ENCODE measurements around the gene ETV5.

DNA sequence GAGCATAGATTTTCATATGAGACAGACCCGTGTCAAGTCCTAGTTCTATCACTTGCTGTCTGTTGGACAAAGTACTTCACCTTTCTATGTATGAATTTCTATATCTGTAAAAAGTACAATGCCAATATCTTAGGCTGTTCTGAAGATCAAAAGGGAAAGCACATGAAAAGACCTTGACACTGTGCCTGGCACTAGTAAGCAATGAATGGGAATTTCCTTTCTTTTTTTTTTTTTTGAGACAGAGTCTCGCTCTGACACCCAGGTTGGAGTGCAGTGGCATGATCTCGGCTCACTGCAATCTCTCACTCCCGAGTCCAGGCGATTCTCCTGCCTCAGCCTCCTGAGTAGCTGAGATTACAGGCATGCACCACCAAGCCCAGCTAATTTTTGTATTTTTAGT, 35.4 kb upstream of the ETV5 start:
- TF ChIP-seq, protein P1, sequence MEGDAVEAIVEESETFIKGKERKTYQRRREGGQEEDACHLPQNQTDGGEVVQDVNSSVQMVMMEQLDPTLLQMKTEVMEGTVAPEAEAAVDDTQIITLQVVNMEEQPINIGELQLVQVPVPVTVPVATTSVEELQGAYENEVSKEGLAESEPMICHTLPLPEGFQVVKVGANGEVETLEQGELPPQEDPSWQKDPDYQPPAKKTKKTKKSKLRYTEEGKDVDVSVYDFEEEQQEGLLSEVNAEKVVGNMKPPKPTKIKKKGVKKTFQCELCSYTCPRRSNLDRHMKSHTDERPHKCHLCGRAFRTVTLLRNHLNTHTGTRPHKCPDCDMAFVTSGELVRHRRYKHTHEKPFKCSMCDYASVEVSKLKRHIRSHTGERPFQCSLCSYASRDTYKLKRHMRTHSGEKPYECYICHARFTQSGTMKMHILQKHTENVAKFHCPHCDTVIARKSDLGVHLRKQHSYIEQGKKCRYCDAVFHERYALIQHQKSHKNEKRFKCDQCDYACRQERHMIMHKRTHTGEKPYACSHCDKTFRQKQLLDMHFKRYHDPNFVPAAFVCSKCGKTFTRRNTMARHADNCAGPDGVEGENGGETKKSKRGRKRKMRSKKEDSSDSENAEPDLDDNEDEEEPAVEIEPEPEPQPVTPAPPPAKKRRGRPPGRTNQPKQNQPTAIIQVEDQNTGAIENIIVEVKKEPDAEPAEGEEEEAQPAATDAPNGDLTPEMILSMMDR (IDR thresholded peaks at IDR 0.05): no peak
- TF ChIP-seq POLR2A (IDR thresholded peaks at IDR 0.05): no peak

Data from right lobe of liver (tissue), 4 donors.